Endodermal cell (in vitro differentiated cells): ENCODE data around the gene SLC1A7. TPM values are rescaled to one million over a fixed set of nuclear protein-coding genes. Genes with fewer than 3 reads are reported as not detected.

Experiments used
- DNase-seq: peaks from one replicate; pipeline ENCODE4 v3.0.0-alpha.2; 2017
- H3K27ac ChIP-seq: 2 replicates; pipeline ENCODE4 v1.5.1; 2013; ENCODE audit warnings: mild to moderate bottlenecking, low read depth, low read length, moderate library complexity
- H3K27me3 ChIP-seq: 2 replicates; pipeline ENCODE4 v1.6.1; 2013; ENCODE audit warnings: mild to moderate bottlenecking, low read length, moderate library complexity; ENCODE audit not compliant: insufficient read depth, control insufficient read depth, poor library complexity, severe bottlenecking
- H3K36me3 ChIP-seq: 2 replicates; pipeline ENCODE4 v1.7.0; 2013; ENCODE audit warnings: mild to moderate bottlenecking, low read length, moderate library complexity; ENCODE audit not compliant: control insufficient read depth, insufficient read depth
- H3K4me1 ChIP-seq: one replicate; pipeline ENCODE4 v1.7.0; 2013; ENCODE audit warnings: low read length; ENCODE audit not compliant: control insufficient read depth, insufficient read depth
- H3K4me3 ChIP-seq: 2 replicates; pipeline ENCODE4 v1.5.1; 2013; ENCODE audit warnings: mild to moderate bottlenecking, low read length, moderate library complexity
- H3K9ac ChIP-seq: 2 replicates; pipeline ENCODE4 v1.6.1; 2013; ENCODE audit warnings: mild to moderate bottlenecking, low read length, moderate library complexity; ENCODE audit not compliant: poor library complexity, severe bottlenecking; ENCODE audit errors: extremely low read depth
- H3K9me3 ChIP-seq: 2 replicates; pipeline ENCODE4 v1.6.1; 2013; ENCODE audit warnings: mild to moderate bottlenecking, low read length, moderate library complexity; ENCODE audit not compliant: control insufficient read depth
- H3K27ac Mint-ChIP-seq: 2 replicates; pipeline ENCODE4 v1.8.0; 2020; ENCODE audit warnings: mixed read lengths
- H3K27me3 Mint-ChIP-seq: 2 replicates; pipeline ENCODE4 v1.8.0; 2021; ENCODE audit warnings: mild to moderate bottlenecking, mixed read lengths; ENCODE audit not compliant: insufficient read depth
- H3K36me3 Mint-ChIP-seq: 2 replicates; pipeline ENCODE4 v1.8.0; 2020; ENCODE audit warnings: low read depth, mixed read lengths
- H3K4me1 Mint-ChIP-seq: 2 replicates; pipeline ENCODE4 v1.8.0; 2020; ENCODE audit warnings: mixed read lengths
- H3K4me3 Mint-ChIP-seq: 2 replicates; pipeline ENCODE4 v1.8.0; 2020; ENCODE audit warnings: mild to moderate bottlenecking, moderate library complexity, mixed read lengths
- H3K9me3 Mint-ChIP-seq: 2 replicates; pipeline ENCODE4 v1.8.0; 2020; ENCODE audit warnings: mild to moderate bottlenecking, mixed read lengths
- WGBS, 2 experiments: methylation state at CpG; one replicate each; pipeline versions ENCODE4 v1.1.5 to v1.1.7; 2013; ENCODE audit warnings: missing lambda C conversion rate in 2 of 2, mixed read lengths in 1 of 2; ENCODE audit not compliant: insufficient coverage in 1 of 2, insufficient read length in 1 of 2; 5-methylcytosine and 5-hydroxymethylcytosine counted together
- total RNA-seq, 2 donors: library from RNA; stranded (reverse); fragmentation: NEBNext Ultra II Directional in 1 of 2; extraction: Animal tissue kit (Norgen Biotek cat#: 25700) in 1 of 2; gene quantifications; 2 replicates in 1 of 2; 3 replicates in 1 of 2; pipeline ENCODE4 v1.2.1, GENCODE V29; 2021
- TF ChIP-seq, protein P1 (sequence below): fragments of 200-600 bp; sonication (generic); conservative IDR thresholded peaks from 2 replicates; pipeline ENCODE4 v1.5.0; 2021; ENCODE audit warnings: antibody characterized with exemption, mild to moderate bottlenecking

SLC1A7 gene
- total RNA-seq, 2 donors from 2014 or later = 1.7 to 2.3 TPM

DNA sequence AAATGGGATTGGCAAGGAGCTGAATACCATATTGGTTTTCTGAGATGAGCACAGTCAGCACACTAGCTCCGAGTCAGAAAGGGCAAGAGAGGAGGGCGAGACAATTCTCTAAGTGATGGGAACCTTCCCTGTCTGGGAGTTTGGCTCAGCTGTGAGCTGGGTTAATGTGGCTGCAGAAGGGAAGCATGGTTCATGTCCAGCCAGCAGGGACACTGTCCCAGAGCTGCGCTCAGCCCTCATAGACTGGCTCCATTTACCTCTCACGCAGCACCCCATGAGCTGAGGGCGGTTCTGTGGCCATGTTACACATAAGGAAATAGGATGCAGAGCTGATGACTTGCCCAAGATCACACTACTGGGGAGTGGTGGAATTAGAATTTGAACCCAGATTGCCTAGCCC, 38.5 kb upstream of the SLC1A7 start:
- Mint-ChIP-seq H3K27ac (no peak overlapping the region), H3K9me3 (no peaks in the 10 kb centered on the region), H3K4me1 (peaks cover 12% of the 10 kb centered on the region), H3K4me3 (no peak overlapping the region), H3K27me3 (peaks cover 18% of the 10 kb centered on the region), H3K36me3 (no peaks in the 10 kb centered on the region)
- peaks cover 14% of the 10 kb centered on the region for H3K4me1 ChIP-seq
- TF ChIP-seq, protein P1, sequence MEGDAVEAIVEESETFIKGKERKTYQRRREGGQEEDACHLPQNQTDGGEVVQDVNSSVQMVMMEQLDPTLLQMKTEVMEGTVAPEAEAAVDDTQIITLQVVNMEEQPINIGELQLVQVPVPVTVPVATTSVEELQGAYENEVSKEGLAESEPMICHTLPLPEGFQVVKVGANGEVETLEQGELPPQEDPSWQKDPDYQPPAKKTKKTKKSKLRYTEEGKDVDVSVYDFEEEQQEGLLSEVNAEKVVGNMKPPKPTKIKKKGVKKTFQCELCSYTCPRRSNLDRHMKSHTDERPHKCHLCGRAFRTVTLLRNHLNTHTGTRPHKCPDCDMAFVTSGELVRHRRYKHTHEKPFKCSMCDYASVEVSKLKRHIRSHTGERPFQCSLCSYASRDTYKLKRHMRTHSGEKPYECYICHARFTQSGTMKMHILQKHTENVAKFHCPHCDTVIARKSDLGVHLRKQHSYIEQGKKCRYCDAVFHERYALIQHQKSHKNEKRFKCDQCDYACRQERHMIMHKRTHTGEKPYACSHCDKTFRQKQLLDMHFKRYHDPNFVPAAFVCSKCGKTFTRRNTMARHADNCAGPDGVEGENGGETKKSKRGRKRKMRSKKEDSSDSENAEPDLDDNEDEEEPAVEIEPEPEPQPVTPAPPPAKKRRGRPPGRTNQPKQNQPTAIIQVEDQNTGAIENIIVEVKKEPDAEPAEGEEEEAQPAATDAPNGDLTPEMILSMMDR = no peak
- peaks cover 8% of the 10 kb centered on the region for H3K27me3 ChIP-seq
- H3K4me3 ChIP-seq = no peak overlapping the region
- DNase-seq = no peak
- no peak overlapping the region for H3K27ac ChIP-seq
- whole genome bisulfite sequencing, 2 experiments = 96% methylated on average over 5 of the region's 5 CpGs; no CpG with 5 or more reads in 1 of the 2 experiments
- H3K9me3 ChIP-seq = no peaks in the 10 kb centered on the region
- H3K9ac ChIP-seq = no peak overlapping the region
- no peaks in the 10 kb centered on the region for H3K36me3 ChIP-seq

GRCh38 chr1:53180226-53180625, 37.8 kb upstream of the SLC1A7 start:
- H3K36me3 ChIP-seq = no peaks in the 10 kb centered on the region
- Mint-ChIP-seq H3K27me3 (peaks cover 26% of the 10 kb centered on the region), H3K27ac (no peak overlapping the region), H3K9me3 (no peaks in the 10 kb centered on the region), H3K4me1 (peaks cover 19% of the 10 kb centered on the region), H3K36me3 (no peaks in the 10 kb centered on the region), H3K4me3 (no peak overlapping the region)
- peaks cover 8% of the 10 kb centered on the region for H3K27me3 ChIP-seq
- DNase-seq = no peak
- H3K9ac ChIP-seq = no peak overlapping the region
- H3K4me1 ChIP-seq = peaks cover 14% of the 10 kb centered on the region
- H3K27ac ChIP-seq = no peak overlapping the region
- TF ChIP-seq, protein P1 = no peak
- no peak overlapping the region for H3K4me3 ChIP-seq
- no peaks in the 10 kb centered on the region for H3K9me3 ChIP-seq
- WGBS, 2 experiments = 91 to 100% methylated on average over 1 to 2 of the region's 2 CpGs

GRCh38 chr1:53176452-53177208, 34.2 kb upstream of the SLC1A7 start:
- Mint-ChIP-seq H3K27me3 (peaks cover 32% of the 10 kb centered on the region), H3K4me3 (no peak overlapping the region), H3K27ac (no peak overlapping the region), H3K9me3 (no peaks in the 10 kb centered on the region), H3K4me1 (peaks cover 34% of the 10 kb centered on the region), H3K36me3 (no peaks in the 10 kb centered on the region)
- TF ChIP-seq, protein P1 = peak; percentile 30
- Histone ChIP-seq H3K9ac (no peak overlapping the region), H3K4me1 (peaks cover 9% of the 10 kb centered on the region), H3K4me3 (no peak overlapping the region), H3K27me3 (peaks cover 8% of the 10 kb centered on the region), H3K27ac (no peak overlapping the region), H3K9me3 (no peaks in the 10 kb centered on the region), H3K36me3 (no peaks in the 10 kb centered on the region)
- DNase-seq = no peak
- 89% methylated on average over 8 to 10 of the region's 10 CpGs for WGBS, 2 experiments
